CD4-positive, alpha-beta T cell treated with Interleukin-1 beta for 1 hour (primary cell): ENCODE measurements around the gene TNRC6B.
"Not testable (repeated sequence)": the region's sequence is repeated elsewhere in the genome, so short reads cannot be mapped to it uniquely, and the experiment has no call there.

Experiments
- DNase-seq, 2 donors: peaks; one replicate each; pipeline ENCODE4 v3.0.0-alpha.2; 2020 to 2022

TNRC6B gene

GRCh38 chr22:40368016-40368415 lies 190.3 kb downstream of the TNRC6B start:
- DNase-seq = no peak

GRCh38 chr22:40368836-40369235 lies 191.1 kb downstream of the TNRC6B start:
- no peak for DNase-seq

GRCh38 chr22:40374567-40374966 lies 196.8 kb downstream of the TNRC6B start:
- DNase-seq = no peak

GRCh38 chr22:40376149-40376548 lies 198.4 kb downstream of the TNRC6B start:
- DNase-seq = no peak

GRCh38 chr22:40377931-40378330 lies 200.2 kb downstream of the TNRC6B start:
- DNase-seq = no peak

GRCh38 chr22:40378448-40378847 lies 200.7 kb downstream of the TNRC6B start:
- not testable (repeated sequence) for DNase-seq

GRCh38 chr22:40381461-40381860 lies 203.7 kb downstream of the TNRC6B start:
- DNase-seq = no peak

GRCh38 chr22:40383905-40384304 lies 206.2 kb downstream of the TNRC6B start:
- DNase-seq = no peak

- DNase-seq = peak; percentile 36 to 45
These were observed 207.5 kb downstream of the TNRC6B start for GRCh38 chr22:40385036-40385782.
